ENCODE results near the gene CUX1.

CUX1 gene

DNA sequence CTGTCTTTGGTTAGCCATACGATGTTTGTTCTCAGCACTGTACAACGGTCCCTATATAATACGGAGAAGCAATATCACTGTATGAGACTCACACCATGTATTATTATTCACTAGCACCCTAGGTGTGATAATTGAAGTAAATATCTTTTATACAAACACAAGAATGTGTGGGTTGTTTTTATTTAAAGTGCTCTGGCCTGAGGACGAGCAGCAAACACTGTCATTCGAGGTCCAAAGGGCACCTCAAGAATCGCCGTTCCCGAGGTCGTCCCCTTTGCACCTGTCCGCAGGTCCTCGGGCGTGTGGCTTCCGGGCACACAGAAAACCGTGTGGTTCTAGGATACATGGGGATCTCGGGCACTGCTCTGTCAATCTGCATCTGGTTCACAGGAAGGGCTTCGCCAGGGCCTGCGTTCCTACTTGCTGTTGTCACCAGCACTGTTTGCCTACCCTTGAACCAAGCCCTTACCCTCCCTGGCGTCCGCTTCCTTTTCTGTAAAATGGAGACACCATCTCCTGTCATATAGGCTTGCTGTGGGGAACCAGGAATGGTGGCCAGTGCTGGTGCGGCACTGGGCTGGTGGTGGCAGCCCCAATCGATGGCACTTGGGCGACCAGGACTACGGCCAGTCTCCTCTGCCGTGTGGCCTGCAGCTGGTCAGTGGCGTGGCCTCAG lies 440.8 kb downstream of the CUX1 start:
- no peak for DNase-seq

- no peak for DNase-seq
Observed at GRCh38 chr7:102258749-102259107, 441.3 kb downstream of the CUX1 start.

- no peak for DNase-seq
Observed at GRCh38 chr7:102260856-102261255, 443.4 kb downstream of the CUX1 start.

GRCh38 chr7:102261451-102261850 lies 444.0 kb downstream of the CUX1 start:
- no peak for DNase-seq

DNA sequence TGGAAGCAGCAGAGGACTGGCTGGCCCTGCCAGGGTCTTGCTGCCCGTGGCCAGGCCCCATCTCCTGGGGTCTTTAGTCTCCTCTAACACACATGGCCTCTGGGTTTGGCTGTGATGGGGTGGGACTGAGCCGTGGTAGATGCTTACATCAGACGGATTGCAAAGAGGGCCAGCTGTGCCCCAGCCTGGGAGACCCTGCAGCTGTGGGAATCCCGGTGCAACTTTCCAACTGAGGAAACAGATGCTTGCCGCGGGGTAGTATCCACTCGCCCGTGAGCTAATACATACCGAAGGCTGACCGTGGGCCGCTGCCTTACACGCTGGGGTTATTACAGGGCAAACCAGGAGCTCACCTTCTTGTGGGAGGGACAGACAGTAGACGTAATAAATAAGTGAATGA lies 445.1 kb downstream of the CUX1 start:
- DNase-seq = no peak

DNA sequence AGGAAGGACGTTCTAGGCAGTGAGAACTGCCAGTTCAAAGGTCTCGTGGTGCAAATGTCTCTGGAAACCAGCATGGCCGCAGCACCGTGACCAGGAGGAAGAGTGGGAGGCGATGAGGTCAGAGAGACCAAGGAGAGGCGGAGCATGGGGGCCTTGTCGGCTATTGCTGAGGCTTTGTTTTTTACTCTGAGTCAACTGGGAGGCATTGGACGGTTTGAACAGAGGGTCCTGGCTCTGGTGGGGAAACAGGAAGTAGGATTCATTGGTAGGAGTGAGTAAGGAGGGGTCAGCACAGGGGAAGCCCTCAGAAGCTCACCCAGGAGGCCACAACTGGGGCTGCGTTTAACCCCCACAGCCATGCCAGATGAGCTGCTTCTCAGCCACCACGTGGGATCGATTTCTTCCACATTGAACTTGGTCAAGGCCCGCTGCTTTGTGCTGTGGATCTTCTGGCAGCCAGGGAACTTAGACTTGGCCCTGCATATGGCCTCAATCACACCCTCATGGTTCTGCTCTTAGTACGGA lies 447.0 kb downstream of the CUX1 start:
- no peak for DNase-seq

GRCh38 chr7:102266541-102266940 lies 449.1 kb downstream of the CUX1 start:
- DNase-seq = no peak

DNA sequence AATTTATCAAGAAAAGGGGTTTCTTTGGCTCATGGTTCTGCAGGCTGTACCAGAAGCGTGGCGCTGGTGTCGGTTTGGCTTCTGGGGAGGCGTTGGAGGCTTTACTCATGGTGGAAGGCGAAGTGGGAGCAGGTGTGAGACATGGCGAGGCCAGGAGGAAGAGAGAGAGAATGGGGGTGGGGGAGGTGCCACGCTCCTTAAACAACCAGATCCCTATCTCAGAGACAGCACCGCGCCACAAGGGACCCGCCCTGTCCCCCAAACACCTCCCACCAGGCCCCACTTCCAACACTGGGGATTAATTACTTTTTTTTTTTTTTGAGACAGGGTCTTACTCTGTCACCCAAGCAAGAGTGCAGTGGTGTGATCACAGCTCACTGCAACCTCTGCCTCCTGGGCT lies 451.2 kb downstream of the CUX1 start:
- no peak for DNase-seq

DNA sequence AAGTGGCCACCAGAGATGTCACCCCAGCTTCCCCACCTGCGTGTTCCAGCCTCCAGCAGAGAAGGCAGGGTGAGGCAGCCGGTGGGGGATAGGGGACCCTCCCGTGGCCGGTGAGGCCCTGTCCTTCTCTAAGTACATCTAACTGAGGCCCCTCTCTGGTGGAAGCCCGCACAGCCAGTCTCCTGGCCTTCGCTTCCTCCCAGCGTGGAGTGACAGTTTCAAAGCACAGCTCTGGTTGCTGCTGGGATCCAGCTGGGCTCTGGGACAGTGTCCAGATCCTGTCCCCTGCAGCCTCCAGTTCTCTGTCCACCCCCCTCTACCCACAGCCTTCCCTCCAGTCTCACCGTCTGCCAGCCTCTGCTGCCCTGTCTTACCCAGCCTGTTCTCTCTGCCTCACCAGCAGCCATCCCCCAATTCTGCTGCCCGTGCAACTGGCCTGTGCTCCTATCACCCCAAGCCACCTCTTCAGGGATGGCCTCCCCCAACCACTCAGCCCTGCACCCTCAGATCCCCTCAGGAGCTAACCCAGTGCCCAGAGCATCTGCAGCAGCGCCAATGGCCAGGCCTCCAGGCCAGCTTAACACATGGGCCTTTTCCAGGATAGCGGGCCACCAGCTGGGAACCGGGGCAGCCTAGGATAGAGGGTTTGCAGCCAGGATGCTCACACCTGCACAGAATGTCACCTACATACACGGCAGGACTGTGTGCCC lies 452.9 kb downstream of the CUX1 start:
- no peak for DNase-seq

- no peak for DNase-seq
Observed at GRCh38 chr7:102271158-102271798, 453.9 kb downstream of the CUX1 start.

DNA sequence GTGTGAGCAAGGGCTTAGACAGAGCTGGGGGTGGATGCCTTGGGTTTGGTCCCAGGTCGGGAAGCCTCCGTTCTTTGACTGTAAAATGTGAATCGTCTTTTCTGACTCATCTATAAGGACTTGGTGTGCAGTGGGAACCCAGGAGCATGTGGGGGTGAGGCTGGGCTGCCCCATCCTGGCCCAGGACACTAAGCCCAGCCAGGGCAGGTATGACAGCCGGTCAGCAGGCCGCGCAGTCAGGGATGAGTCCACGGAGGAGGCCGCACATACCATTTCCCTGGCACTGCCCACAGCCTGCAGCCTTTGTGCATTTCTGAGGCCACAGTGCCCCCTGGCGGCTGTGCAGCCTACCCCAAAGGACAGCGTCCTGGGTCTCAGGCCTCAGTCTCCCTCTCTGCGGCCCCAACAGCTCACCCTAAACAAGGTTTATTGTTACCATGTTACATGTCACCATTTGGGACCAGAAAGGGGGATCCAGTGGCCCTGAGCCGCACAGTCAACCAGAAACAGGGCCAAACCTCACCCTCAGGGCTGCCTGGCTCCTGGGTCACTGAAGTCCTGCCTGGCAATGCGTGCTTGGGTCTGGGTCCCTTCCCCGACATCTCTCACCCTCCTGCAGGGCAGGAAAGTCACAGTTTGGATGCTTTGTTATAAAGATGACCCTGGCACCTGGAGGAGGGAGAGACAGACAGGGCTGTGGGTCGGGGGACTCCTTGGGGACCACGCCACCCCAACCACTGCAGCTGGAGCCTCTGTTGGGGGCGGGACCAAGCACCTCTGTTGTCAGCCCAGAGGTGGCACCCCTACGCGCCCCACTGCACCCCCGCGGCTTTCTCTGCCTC lies 454.9 kb downstream of the CUX1 start:
- peak; percentile 49 for DNase-seq

DNA sequence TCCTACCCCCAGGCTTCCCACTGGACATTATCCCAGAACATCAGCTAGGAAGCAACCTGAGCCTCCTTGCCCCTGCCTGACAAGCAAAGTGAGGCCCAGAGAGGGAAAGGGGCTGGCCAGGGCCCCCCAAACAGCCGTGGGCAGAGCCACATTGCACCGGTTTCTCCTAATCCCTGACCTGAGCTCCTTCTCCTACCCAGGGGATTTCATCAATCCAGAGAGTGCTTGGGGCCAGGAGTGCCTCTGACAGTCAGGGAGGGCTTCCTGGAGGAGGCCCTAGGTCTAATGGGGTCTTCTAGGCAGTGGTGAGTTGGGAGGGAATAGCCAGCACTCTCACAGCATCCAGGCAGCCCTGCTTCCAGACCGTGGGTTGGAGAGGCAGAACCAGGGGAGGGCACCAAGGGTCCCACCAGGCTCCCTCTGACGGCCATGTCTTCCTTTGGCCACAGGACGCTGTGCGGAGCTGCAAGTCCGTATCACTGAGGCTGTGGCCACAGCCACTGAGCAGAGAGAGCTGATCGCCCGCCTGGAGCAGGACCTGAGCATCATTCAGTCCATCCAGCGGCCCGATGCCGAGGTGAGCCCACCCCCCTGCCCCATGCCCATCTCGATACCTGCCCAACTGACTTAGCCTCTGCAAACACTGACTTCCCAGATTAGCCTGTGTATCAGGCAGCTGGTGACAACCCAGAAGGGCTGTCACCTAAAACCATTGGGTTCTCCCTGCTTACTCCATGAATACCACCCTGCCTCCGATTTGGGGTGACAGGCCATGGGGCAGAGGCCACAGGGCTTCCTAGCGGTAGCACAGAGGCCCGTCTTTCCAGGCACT lies 455.7 kb downstream of the CUX1 start:
- no peak for DNase-seq

DNA sequence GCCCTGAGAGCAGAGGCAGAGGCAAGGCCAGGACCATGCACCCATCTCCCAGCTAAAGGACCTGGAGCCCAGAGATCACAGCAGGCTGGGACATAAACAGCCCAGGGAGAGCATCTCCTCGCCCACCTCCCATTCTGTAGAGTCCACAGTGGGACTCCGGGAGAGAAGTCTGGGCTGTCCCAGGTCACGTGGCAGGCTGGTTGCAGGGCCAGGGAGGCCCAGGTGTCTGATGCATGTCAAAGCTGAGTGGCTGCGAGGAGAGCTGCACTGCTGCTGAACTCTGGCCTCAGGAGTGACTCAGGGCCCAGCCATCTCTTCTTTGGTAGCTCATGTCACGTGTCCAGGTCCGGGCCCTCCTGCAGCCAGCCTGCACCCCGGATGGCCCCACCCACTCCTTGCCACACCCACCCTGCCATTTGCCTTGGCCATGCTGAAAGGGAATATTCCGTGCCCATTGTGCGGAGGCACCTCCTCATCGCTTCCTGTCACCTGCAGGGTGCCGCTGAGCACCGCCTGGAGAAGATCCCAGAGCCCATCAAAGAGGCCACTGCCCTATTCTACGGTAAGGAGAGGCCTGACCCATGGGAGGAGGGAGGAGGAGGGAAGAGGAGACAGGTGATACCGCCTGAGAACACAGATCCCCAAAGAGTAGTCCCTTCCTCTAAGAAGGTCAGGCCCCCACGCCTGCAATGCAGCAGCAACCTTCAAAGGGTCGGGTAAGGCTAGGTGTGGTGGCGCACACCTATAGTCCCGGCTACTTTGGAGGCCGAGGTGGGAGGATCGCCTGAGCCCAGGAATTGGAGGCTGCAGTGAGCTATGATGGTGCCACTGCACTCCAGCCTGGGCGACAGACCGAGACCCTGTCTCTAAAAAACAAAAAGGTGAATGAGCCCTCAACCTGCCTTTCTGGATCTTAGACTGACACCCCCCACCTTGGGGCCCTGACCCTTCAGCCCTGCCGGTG lies 456.6 kb downstream of the CUX1 start:
- no peak for DNase-seq

- no peak for DNase-seq
Observed at GRCh38 chr7:102275123-102275703, 457.8 kb downstream of the CUX1 start.

DNA sequence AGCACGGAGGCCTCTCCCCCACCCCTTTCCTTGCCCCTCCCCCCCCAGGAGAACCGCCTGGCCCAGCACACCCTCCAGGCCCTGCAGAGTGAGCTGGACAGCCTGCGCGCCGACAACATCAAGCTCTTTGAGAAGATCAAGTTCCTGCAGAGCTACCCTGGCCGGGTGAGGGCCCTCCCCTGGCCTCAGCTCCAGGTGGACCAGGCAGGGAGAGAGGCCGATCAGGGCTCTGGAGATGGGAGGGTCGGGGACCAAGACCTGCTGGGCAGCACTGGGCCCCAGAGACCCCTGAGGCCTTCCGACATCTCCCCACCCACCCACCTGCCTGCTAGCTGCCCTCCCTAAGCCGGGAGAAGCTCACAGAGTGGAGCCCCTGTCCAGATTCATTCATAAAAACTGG lies 460.5 kb downstream of the CUX1 start:
- no peak for DNase-seq

GRCh38 chr7:102279537-102280400 lies 462.3 kb downstream of the CUX1 start:
- DNase-seq = peak; percentile 21

DNA sequence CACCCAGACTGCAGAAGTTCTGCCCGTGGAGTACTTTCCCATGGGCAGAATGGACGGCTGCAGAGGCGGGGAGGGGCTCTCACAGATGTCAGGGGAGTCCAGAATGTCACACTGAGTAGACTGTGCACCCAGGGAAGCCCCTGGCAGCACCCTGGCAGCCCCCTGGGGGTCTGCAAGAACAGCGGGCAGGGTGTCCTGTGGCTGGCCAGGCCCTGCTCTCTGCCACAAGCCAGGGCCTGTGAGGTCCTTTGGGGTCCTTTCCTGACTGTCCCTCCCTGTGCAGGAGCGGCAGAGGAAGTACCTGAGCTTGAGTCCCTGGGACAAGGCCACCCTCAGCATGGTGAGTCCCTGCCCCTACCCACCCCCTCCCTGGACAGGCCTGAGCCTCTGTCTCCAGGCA lies 463.1 kb downstream of the CUX1 start:
- DNase-seq = no peak

- DNase-seq = no peak
Observed at GRCh38 chr7:102281785-102282184, 464.4 kb downstream of the CUX1 start.
